GM23338 (cell line): ENCODE results near the gene ITPRIPL2. TPM values are rescaled to one million over a fixed set of nuclear protein-coding genes. Genes with fewer than 3 reads are reported as not detected.

ENCODE experiments used
- CTCF ChIP-seq, 2 experiments: fragments of 200-600 bp in 1 of 2; sonication (generic) in 1 of 2; conservative IDR thresholded peaks; 2 replicates each; pipeline versions ENCODE4 v1.5.1 to v1.6.1; 2016 to 2017; ENCODE audit warnings: antibody characterized with exemption in 2 of 2, low read depth in 2 of 2, mild to moderate bottlenecking in 2 of 2, moderate library complexity in 1 of 2
- ETS1 ChIP-seq: IDR thresholded peaks from 2 replicates; pipeline ENCODE4 v1.6.1; 2016; ENCODE audit warnings: antibody characterized with exemption
- JUNB ChIP-seq: IDR thresholded peaks from one replicate; pipeline ENCODE4 v1.6.1; 2016; ENCODE audit warnings: antibody characterized with exemption; ENCODE audit not compliant: unreplicated experiment
- NANOG ChIP-seq: IDR thresholded peaks from 2 replicates; pipeline ENCODE4 v1.6.1; 2016; ENCODE audit warnings: antibody characterized with exemption, borderline replicate concordance
- ZNF331 ChIP-seq: fragments of 250-450 bp; sonication (Bioruptor Pico); IDR thresholded peaks from 2 replicates; pipeline ENCODE4 v1.5.0; 2020; ENCODE audit warnings: low read depth, mild to moderate bottlenecking, moderate library complexity
- polyA plus RNA-seq: library from polyadenylated mRNA; unstranded; fragments of >200 nt; fragmentation: Nextera tagmentation; extraction: Ambion mirVana; gene quantifications from 2 replicates; pipeline ENCODE4 v1.2.1, GENCODE V29; 2016
- total RNA-seq: library from RNA; depleted of rRNA; stranded (reverse); fragments of >200 nt; shearing (Covaris generic); gene quantifications from 2 replicates; pipeline ENCODE4 v1.2.3, GENCODE V29; 2014; rRNA removed

The ITPRIPL2 gene
- total and polyA plus RNA-seq, 2 experiments from 2014 or later, result 0.94 to 8.3 TPM

- TF ChIP-seq ZNF331 (CRISPR knock-in tag), result no peak
- TF ChIP-seq NANOG, result no peak
- TF ChIP-seq ETS1, result no peak
- TF ChIP-seq CTCF (conservative IDR thresholded peaks at IDR 0.05; ENCODE audit: low read depth in 2 of 2), result no peak
- no peak for TF ChIP-seq JUNB
Observed at GRCh38 chr16:19170043-19170655, 56.4 kb downstream of the ITPRIPL2 start (continued).

Other genes starting within 250 kb of the ITPRIPL2 start
- 93.5 and 119 TPM in 2 replicates for gene SMG1, start 187.6 kb upstream of the ITPRIPL2 start, total RNA-seq
- 18.2 and 18.6 TPM in 2 replicates for gene SMG1, start 187.6 kb upstream of the ITPRIPL2 start, polyA plus RNA-seq
- 2.4 TPM in 2 replicates for gene TMC7, start 130.0 kb upstream of the ITPRIPL2 start, total RNA-seq
- 0.75 and 1.7 TPM in 2 replicates for gene TMC7, start 130.0 kb upstream of the ITPRIPL2 start, polyA plus RNA-seq
- 17.4 and 17.9 TPM in 2 replicates for gene COQ7, start 46.4 kb upstream of the ITPRIPL2 start, total RNA-seq
- gene COQ7, start 46.4 kb upstream of the ITPRIPL2 start, polyA plus RNA-seq, result 19.3 and 21.7 TPM in 2 replicates
- gene SYT17, start 54.3 kb downstream of the ITPRIPL2 start, total RNA-seq, result 6.9 and 9.5 TPM in 2 replicates
- gene SYT17, start 54.3 kb downstream of the ITPRIPL2 start, polyA plus RNA-seq, result 5.3 and 6.1 TPM in 2 replicates
- not detected in 2 replicates for gene CLEC19A, start 171.8 kb downstream of the ITPRIPL2 start, total RNA-seq
- 0.26 TPM in 1 of 2 replicates, not detected in the other for gene CLEC19A, start 171.8 kb downstream of the ITPRIPL2 start, polyA plus RNA-seq